AG09309 (cell line): ENCODE data around the gene GLO1.
A peak's percentile ranks its signal among the peaks of the same experiment; 100 is the strongest.

Source experiments
- DNase-seq: peaks from one replicate; pipeline ENCODE4 v3.0.0-alpha.2; 2010; ENCODE audit warnings: low read depth
- H3K4me3 ChIP-seq: 2 replicates; pipeline ENCODE4 v1.5.1; 2011; ENCODE audit warnings: mild to moderate bottlenecking, low read depth, low read length, moderate library complexity; ENCODE audit not compliant: control insufficient read depth
- CTCF ChIP-seq: IDR thresholded peaks from 2 replicates; pipeline ENCODE4 v1.5.1; 2011; ENCODE audit warnings: mild to moderate bottlenecking, low read depth, low read length, inconsistent platforms; ENCODE audit not compliant: insufficient read depth, control insufficient read depth; ENCODE audit errors: missing control alignments

GLO1 gene

GRCh38 chr6:38722038-38722437 is 19.1 kb upstream of the GLO1 start:
- H3K4me3 ChIP-seq, result no peak overlapping the region
- DNase-seq, result no peak
- TF ChIP-seq CTCF, result no peak

- no peak overlapping the region for H3K4me3 ChIP-seq
- TF ChIP-seq CTCF, result peak; percentile 13
- no peak for DNase-seq
Measured at GRCh38 chr6:38720295-38720694, 17.4 kb upstream of the GLO1 start.

GRCh38 chr6:38719358-38719757 is 16.4 kb upstream of the GLO1 start:
- no peak for DNase-seq
- no peak for TF ChIP-seq CTCF
- no peak overlapping the region for H3K4me3 ChIP-seq

- no peak for TF ChIP-seq CTCF
- DNase-seq, result no peak
- no peak overlapping the region for H3K4me3 ChIP-seq
Measured at GRCh38 chr6:38716825-38717224, 13.9 kb upstream of the GLO1 start.

DNA sequence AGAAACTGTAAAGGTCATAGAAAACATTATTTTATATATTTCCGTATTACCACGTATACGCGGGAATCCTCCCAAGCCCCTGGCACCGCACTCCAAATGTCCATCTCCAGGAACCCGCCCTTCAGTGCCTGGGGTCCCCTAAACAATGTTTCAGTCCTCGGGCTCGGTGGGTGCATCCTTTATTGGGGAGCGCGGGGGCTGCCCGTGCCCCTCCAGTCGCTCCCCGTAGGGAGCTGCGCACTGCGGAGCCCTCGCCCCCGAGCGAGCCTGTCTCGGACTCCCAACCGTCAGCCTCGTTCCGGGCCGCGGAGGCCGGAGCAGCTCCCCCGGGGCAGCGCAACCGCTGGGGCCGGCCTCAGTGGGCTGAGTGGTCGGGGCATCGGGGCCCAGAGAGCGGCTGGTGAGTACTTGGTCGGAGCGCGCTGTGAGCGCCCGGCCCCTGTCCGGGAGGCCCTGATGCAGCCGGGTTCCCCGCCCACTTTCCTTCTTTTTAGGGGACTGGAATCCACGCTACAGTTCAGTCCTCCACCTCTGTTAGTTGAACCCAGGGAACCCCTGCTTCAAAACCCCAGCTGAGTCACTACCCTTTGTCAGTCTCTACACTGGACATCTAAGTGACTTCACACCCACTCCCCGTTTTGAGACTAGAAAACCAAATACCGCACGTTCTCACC is 12.2 kb upstream of the GLO1 start, which contains the start of gene DNAH8:
DNAH8 (plus strand) TSS at position 296 of the 674 bp plus-strand sequence. CDS start 7,499 bp downstream, outside the sequence.
- DNase-seq, result no peak
- TF ChIP-seq CTCF, result no peak
- H3K4me3 ChIP-seq, result peak within 1 kb of the TSS; percentile 14

GRCh38 chr6:38714239-38715015 is 11.5 kb upstream of the GLO1 start:
- no peak for TF ChIP-seq CTCF
- DNase-seq, result no peak
- no peak overlapping the region for H3K4me3 ChIP-seq
